GM06990 (cell line): ENCODE measurements around the gene HS3ST6.
"Not testable (repeated sequence)": the region's sequence is repeated elsewhere in the genome, so short reads cannot be mapped to it uniquely, and the experiment has no call there.

Experiments used
- DNase-seq: peaks from one replicate; pipeline ENCODE4 v3.0.0-alpha.2; 2011; ENCODE audit not compliant: insufficient read length; ENCODE audit errors: extremely low read depth
- H3K27me3 ChIP-seq: replicated peaks from 2 replicates; pipeline ENCODE4 v1.6.0; 2011; ENCODE audit warnings: low read length; ENCODE audit not compliant: control insufficient read depth, insufficient read depth
- H3K36me3 ChIP-seq: 2 replicates; pipeline ENCODE4 v1.5.1; 2011; ENCODE audit warnings: low read length; ENCODE audit not compliant: control insufficient read depth, insufficient read depth
- H3K4me3 ChIP-seq: replicated peaks from 2 replicates; pipeline ENCODE4 v1.5.1; 2011; ENCODE audit warnings: low read depth, mild to moderate bottlenecking, control low read depth, low read length
- TF ChIP-seq, protein P1 (sequence below): IDR thresholded peaks from 2 replicates; pipeline ENCODE4 v1.5.1; 2011; ENCODE audit warnings: low read length, control low read depth, mild to moderate bottlenecking, inconsistent platforms; ENCODE audit not compliant: insufficient read depth, poor library complexity, severe bottlenecking

The HS3ST6 gene

DNA sequence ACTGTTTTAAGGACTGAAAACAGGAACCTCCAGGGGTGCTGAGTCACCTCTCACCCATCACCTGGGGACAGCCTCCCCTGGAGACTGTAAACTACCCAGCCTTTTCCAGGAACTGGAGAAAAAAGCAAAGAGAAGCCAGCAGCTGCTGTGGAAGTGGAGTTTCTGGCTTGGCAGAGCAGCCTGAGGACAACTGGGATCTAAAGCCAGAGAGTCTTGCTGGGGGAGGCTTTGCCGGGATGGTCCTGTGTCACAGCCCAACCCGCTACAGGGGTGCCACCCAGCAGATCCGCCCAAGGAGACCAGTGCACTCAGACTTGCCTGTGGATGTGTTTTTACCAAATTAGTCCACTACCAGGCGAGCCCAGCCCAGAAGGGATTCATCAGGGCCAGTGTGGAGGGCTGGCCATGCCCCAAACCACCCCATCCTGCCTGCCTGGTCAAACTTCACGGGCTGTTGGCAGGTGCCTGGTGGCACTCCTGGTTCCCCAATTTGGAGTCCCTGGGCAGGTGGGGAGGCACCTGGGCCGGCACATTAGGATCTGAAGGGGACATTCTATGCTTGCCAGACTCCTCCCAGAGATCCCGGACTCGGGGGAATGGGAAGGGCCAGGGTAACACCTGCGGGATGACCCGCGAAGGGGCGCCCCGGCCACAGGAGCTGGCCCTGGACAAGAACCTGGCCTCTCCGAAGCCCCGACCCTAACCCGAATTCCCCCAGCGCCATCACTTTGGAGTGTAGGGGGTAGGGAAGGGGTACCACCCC lies 24.0 kb upstream of the HS3ST6 start:
- DNase-seq, result no peak
- peaks cover 19% of the 10 kb centered on the region for H3K36me3 ChIP-seq
- no peaks in the 10 kb centered on the region for H3K27me3 ChIP-seq
- peak overlapping the region; percentile 79 for H3K4me3 ChIP-seq
- TF ChIP-seq, protein P1, sequence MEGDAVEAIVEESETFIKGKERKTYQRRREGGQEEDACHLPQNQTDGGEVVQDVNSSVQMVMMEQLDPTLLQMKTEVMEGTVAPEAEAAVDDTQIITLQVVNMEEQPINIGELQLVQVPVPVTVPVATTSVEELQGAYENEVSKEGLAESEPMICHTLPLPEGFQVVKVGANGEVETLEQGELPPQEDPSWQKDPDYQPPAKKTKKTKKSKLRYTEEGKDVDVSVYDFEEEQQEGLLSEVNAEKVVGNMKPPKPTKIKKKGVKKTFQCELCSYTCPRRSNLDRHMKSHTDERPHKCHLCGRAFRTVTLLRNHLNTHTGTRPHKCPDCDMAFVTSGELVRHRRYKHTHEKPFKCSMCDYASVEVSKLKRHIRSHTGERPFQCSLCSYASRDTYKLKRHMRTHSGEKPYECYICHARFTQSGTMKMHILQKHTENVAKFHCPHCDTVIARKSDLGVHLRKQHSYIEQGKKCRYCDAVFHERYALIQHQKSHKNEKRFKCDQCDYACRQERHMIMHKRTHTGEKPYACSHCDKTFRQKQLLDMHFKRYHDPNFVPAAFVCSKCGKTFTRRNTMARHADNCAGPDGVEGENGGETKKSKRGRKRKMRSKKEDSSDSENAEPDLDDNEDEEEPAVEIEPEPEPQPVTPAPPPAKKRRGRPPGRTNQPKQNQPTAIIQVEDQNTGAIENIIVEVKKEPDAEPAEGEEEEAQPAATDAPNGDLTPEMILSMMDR, result no peak

DNA sequence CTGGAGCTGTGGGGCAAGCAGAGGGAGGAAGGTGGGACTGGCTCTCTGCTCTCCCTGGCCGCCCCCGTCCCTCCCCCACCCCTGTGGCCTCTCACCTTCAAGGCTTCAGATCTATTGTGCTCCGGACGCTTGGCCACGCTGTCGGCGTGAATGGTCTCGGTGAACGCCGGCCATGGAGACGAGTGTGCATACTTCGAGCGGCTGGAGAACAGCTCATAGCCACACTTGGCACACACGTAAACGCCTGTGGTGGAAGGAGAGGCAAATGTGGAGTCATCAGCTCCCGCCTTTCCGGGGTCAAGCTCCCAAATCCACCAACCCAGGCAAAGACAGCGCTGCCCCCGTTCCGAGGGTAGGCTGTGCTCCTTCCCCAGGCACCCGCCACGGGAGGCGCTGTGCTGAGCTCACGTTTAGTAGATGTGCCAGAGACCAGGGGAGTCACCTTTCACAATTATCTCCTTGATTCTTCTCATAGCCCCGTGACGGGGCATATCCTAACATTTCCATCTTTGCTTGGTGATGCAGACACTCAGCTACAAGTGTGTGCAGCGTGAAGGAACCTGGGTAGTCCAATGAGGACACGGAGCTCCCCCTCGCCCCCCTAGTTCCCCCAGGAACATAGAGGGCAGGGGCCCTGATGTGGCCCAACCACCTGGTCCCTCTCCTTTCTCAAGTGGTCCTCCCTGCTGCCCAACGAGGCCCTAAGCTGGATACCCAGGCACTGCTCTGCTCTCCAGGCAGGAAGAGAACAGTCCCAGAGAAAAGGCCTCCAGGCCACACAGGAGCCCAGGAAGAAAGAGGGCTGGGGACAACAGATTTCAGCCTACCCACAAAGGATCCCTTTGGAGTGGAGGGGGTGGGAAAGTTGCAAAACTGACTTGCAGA lies 23.2 kb upstream of the HS3ST6 start:
- H3K36me3 ChIP-seq, result peaks cover 19% of the 10 kb centered on the region
- H3K4me3 ChIP-seq, result peak overlapping the region; percentile 79; the same call in 1 of the 2 replicates
- no peaks in the 10 kb centered on the region for H3K27me3 ChIP-seq
- no peak for DNase-seq
- TF ChIP-seq, protein P1, result no peak

DNA sequence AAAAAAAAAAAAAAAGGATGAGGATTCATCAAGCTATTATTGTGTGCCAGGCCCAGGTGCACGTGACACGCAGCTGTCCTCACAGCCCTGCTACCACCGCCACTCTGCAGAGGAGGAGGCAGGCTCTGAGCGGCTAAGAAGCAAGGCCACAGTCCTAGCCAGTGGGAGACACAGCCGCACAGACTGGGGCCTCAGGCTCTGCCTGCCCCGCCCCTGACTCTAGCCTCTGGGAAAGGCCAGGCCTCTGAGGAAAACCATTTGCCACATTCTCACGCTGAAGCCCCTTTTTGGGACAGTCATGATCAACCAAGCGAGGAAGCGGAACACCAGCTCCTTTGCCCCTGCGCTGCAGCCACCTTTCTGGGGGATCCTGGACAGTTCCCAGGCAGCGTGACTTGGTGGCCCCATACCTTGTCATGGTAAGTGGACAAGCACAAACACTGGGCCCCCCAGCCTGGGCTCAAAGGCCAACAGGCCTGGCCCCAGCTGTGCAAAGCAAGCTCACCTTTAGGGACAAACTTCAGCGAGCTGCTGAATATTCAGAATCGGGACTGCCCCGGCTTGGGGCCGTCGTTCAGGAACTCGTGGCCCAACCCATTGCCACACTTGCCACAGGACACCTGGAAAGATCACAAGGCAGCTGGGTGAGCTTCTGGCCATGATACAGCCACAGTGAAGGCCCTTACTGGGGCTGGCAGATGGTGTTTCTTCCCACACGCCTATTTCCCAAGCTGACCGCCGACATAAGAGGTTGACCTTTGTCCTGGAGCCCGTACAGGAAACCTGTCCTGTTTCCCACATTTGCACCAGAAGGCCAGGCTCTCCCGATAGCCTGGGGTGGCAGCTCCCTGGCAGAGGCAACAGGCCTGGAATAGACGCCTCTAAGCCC lies 22.3 kb upstream of the HS3ST6 start:
- no peak for DNase-seq
- TF ChIP-seq, protein P1, result no peak
- Histone ChIP-seq H3K4me3 (no peak overlapping the region), H3K36me3 (peaks cover 19% of the 10 kb centered on the region), H3K27me3 (no peaks in the 10 kb centered on the region)

DNA sequence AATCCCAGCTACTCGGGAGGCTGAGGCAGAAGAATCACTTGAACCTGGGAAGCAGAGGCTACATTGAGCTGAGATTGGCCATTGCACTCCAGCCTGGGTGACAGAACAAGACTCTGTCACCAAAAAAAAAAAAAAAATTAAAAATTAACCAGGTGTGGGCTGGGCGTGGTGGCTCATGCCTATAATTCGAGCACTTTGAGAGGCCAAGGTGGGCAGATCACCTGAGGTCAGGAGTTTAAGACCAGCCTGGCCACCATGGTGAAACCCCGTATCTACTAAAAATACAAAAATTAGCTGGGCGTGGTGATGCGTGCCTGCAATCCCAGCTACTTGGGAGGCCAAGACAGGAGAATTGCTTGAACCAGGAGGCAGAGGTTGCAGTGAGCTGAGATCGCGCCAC lies 21.6 kb upstream of the HS3ST6 start:
- H3K4me3 ChIP-seq, H3K27me3 ChIP-seq, DNase-seq: not testable (repeated sequence)
- H3K36me3 ChIP-seq, result peaks cover 19% of the 10 kb centered on the region

DNA sequence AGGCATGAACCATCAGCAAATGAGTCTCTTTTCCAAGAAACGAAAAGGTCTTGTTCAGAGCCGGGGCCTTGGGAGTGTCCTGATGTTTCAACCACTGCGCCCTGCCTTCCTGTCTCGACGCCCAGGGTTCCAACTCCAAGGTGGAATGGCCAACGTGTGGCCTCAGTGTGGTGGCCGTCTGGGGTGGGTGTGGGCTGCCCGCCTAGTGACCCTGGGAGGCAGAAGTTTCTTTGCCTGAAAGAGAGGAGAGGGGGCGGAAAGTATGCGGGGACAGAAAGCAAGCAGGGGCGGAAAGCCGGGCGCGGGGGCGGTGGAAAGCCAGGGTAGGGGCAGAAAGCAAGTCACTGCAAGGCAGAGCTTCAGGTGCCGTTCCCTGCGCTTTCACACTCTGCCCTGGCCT lies 20.7 kb upstream of the HS3ST6 start:
- H3K4me3 ChIP-seq, result no peak overlapping the region
- DNase-seq, result no peak

More for the DNA sequence above, 20.7 kb upstream of the HS3ST6 start:
- peaks cover 19% of the 10 kb centered on the region for H3K36me3 ChIP-seq
- TF ChIP-seq, protein P1, result no peak
- H3K27me3 ChIP-seq, result no peaks in the 10 kb centered on the region
